Measurements from ENCODE around the gene MDFI. TPM values are rescaled to one million over a fixed set of nuclear protein-coding genes. Genes with fewer than 3 reads are reported as not detected.

Gene MDFI
- total RNA-seq, 2 donors from 2014 or later = 4.9 to 6.7 TPM

GRCh38 chr6:41648070-41648585 is 9.9 kb downstream of the MDFI start:
- Histone ChIP-seq H3K4me3 (no peak overlapping the region), H3K27ac (no peak overlapping the region), H3K27me3 (no peaks in the 10 kb centered on the region), H3K9me3 (no peaks in the 10 kb centered on the region), H3K36me3 (replicated peaks in 1 of 2; ENCODE audit: insufficient read depth in 1 of 2, low read depth in 2 of 2) (no peaks in the 10 kb centered on the region), H3K4me1 (no peaks in the 10 kb centered on the region)
- DNase-seq (no peak), ATAC-seq (no peak)
- TF ChIP-seq CTCF (IDR thresholded peaks at IDR 0.05) (no peak), POLR2A (IDR thresholded peaks at IDR 0.05) (no peak)
- 63 to 69% methylated on average over 6 to 7 of the region's 7 CpGs for WGBS, 2 donors
- intact Hi-C loops (cut with DNase I) = no loop called here

GRCh38 chr6:41648921-41649320 is 10.7 kb downstream of the MDFI start:
- Histone ChIP-seq H3K27me3 (no peaks in the 10 kb centered on the region), H3K36me3 (replicated peaks in 1 of 2; ENCODE audit: insufficient read depth in 1 of 2, low read depth in 2 of 2) (no peaks in the 10 kb centered on the region), H3K9me3 (no peaks in the 10 kb centered on the region), H3K27ac (no peak overlapping the region), H3K4me1 (no peaks in the 10 kb centered on the region), H3K4me3 (no peak overlapping the region)
- WGBS, 2 donors = 70 to 76% methylated on average over 5 of the region's 5 CpGs
- ATAC-seq (no peak), DNase-seq (no peak)
- intact Hi-C loops (cut with DNase I) = no loop called here
- TF ChIP-seq POLR2A (IDR thresholded peaks at IDR 0.05) (no peak), CTCF (IDR thresholded peaks at IDR 0.05) (no peak)

- no peak overlapping the region for H3K27ac ChIP-seq
- WGBS, 2 donors = 87 to 88% methylated on average over 10 of the region's 10 CpGs
- intact Hi-C loops (cut with DNase I) = no loop called here
- ATAC-seq (no peak), DNase-seq (no peak)
- H3K27me3 ChIP-seq = no peaks in the 10 kb centered on the region
- no peak overlapping the region for H3K4me3 ChIP-seq
- TF ChIP-seq CTCF (IDR thresholded peaks at IDR 0.05) = no peak
- TF ChIP-seq POLR2A (IDR thresholded peaks at IDR 0.05) = no peak
- H3K9me3 ChIP-seq = no peaks in the 10 kb centered on the region
- H3K4me1 ChIP-seq = no peaks in the 10 kb centered on the region
- H3K36me3 ChIP-seq (replicated peaks in 1 of 2; ENCODE audit: insufficient read depth in 1 of 2, low read depth in 2 of 2) = no peaks in the 10 kb centered on the region
Measured at GRCh38 chr6:41649596-41649995, 11.3 kb downstream of the MDFI start.

- H3K27me3 ChIP-seq = no peaks in the 10 kb centered on the region
- ATAC-seq (no peak), DNase-seq (no peak)
- 77 to 89% methylated on average over 2 of the region's 2 CpGs for WGBS, 2 donors
- no peak overlapping the region for H3K4me3 ChIP-seq
- H3K27ac ChIP-seq = no peak overlapping the region
- TF ChIP-seq POLR2A (IDR thresholded peaks at IDR 0.05) (no peak), CTCF (IDR thresholded peaks at IDR 0.05) (no peak)
- H3K36me3 ChIP-seq (replicated peaks in 1 of 2; ENCODE audit: insufficient read depth in 1 of 2, low read depth in 2 of 2) = no peaks in the 10 kb centered on the region
- no peaks in the 10 kb centered on the region for H3K4me1 ChIP-seq
- intact Hi-C loops (cut with DNase I) = no loop called here
- no peaks in the 10 kb centered on the region for H3K9me3 ChIP-seq
Measured at GRCh38 chr6:41650120-41650519, 11.9 kb downstream of the MDFI start.

- Histone ChIP-seq H3K36me3 (replicated peaks in 1 of 2; ENCODE audit: insufficient read depth in 1 of 2, low read depth in 2 of 2) (no peaks in the 10 kb centered on the region), H3K27ac (no peak overlapping the region), H3K9me3 (no peaks in the 10 kb centered on the region), H3K4me3 (no peak overlapping the region), H3K4me1 (no peaks in the 10 kb centered on the region), H3K27me3 (no peaks in the 10 kb centered on the region)
- TF ChIP-seq CTCF (IDR thresholded peaks at IDR 0.05) (no peak), POLR2A (IDR thresholded peaks at IDR 0.05) (no peak)
- WGBS, 2 donors = 55 to 69% methylated on average over 10 to 11 of the region's 11 CpGs
- intact Hi-C loops (cut with DNase I) = no loop called here
- ATAC-seq (no peak), DNase-seq (no peak)
Measured at GRCh38 chr6:41651246-41651961, 13.1 kb downstream of the MDFI start.

Data from body of pancreas (tissue), 4 donors.